ENCODE data around the gene ZSCAN12.

- TF ChIP-seq POLR2A (IDR thresholded peaks at IDR 0.05) (no peak), CTCF (IDR thresholded peaks at IDR 0.05) (no peak), POLR2AphosphoS5 (IDR thresholded peaks at IDR 0.05) (no peak), EP300 (IDR thresholded peaks at IDR 0.05) (no peak)
Measured at GRCh38 chr6:28356666-28357020, 42.9 kb downstream of the ZSCAN12 start.

Measured in stomach (tissue), 4 donors.